ENCODE results near the gene EEFSEC. TPM values are rescaled to one million over a fixed set of nuclear protein-coding genes. Genes with fewer than 3 reads are reported as not detected.

EEFSEC gene
- polyA plus RNA-seq, 12 donors = 13.4 to 22.2 (median 15.3) TPM; not detected in 1

- no peak for DNase-seq
Observed at GRCh38 chr3:128410669-128411573, 257.6 kb downstream of the EEFSEC start.

GRCh38 chr3:128411574-128412064 is 258.3 kb downstream of the EEFSEC start:
- DNase-seq = no peak

- DNase-seq = no peak
Observed at GRCh38 chr3:128412180-128413002, 259.1 kb downstream of the EEFSEC start.

- DNase-seq = no peak
Observed at GRCh38 chr3:128413003-128413370, 259.7 kb downstream of the EEFSEC start.

- no peak for DNase-seq
Observed at GRCh38 chr3:128413413-128414205, 260.3 kb downstream of the EEFSEC start.

- no peak for DNase-seq
Observed at GRCh38 chr3:128415200-128415772, 262.0 kb downstream of the EEFSEC start.

- no peak for DNase-seq
Observed at GRCh38 chr3:128415773-128416577, 262.7 kb downstream of the EEFSEC start.

GRCh38 chr3:128416578-128417211 is 263.4 kb downstream of the EEFSEC start:
- DNase-seq = no peak

GRCh38 chr3:128418900-128419299 is 265.6 kb downstream of the EEFSEC start:
- DNase-seq = no peak

- DNase-seq = no peak
Observed at GRCh38 chr3:128419311-128419710, 266.0 kb downstream of the EEFSEC start.

- no peak for DNase-seq
Observed at GRCh38 chr3:128420289-128420688, 267.0 kb downstream of the EEFSEC start.

GRCh38 chr3:128420720-128421438 is 267.6 kb downstream of the EEFSEC start:
- DNase-seq = no peak

GRCh38 chr3:128421439-128421836 is 268.2 kb downstream of the EEFSEC start:
- no peak for DNase-seq

- DNase-seq = no peak
Observed at GRCh38 chr3:128421966-128422365, 268.7 kb downstream of the EEFSEC start.

- DNase-seq = no peak
Observed at GRCh38 chr3:128422762-128423524, 269.7 kb downstream of the EEFSEC start.

GRCh38 chr3:128423525-128424147 is 270.4 kb downstream of the EEFSEC start:
- DNase-seq = no peak

- no peak for DNase-seq
Observed at GRCh38 chr3:128424508-128425069, 271.3 kb downstream of the EEFSEC start.

Data from muscle of arm (tissue), 12 donors.